WTC11 (cell line): Measurements from ENCODE around the gene NELL1. TPM values are rescaled to one million over a fixed set of nuclear protein-coding genes. Genes with fewer than 3 reads are reported as not detected.

Experiments used
- ATAC-seq: fragments of 200-7000 bp; cut with Tn5 transposase; 2 replicates; pipeline ENCODE4 v1.10.0; 2021; ENCODE audit warnings: mild to moderate bottlenecking, moderate library complexity
- CTCF ChIA-PET: fragments of 300-600 bp; sonication (Branson Sonifier 250); formaldehyde crosslinking; loops from one replicate; lab custom pipeline; 2021; ENCODE audit warnings: antibody characterized with exemption; lab: Charles Lee
- POLR2A ChIA-PET: fragments of 350-600 bp; sonication (Branson Sonifier 250); formaldehyde crosslinking; loops from one replicate; lab custom pipeline; 2021; ENCODE audit warnings: antibody characterized with exemption; lab: Charles Lee
- DNase-seq: peaks from one replicate; pipeline ENCODE4 v3.0.0; 2021; ENCODE audit warnings: low spot score
- H3K27ac Mint-ChIP-seq: 2 replicates; pipeline ENCODE4 v1.8.0; 2021; ENCODE audit warnings: mixed read lengths
- H3K27me3 Mint-ChIP-seq: 2 replicates; pipeline ENCODE4 v1.8.0; 2021; ENCODE audit warnings: low read depth, mild to moderate bottlenecking, moderate library complexity, mixed read lengths
- H3K36me3 Mint-ChIP-seq: 2 replicates; pipeline ENCODE4 v1.8.0; 2021; ENCODE audit warnings: mixed read lengths
- H3K4me1 Mint-ChIP-seq: 2 replicates; pipeline ENCODE4 v1.8.0; 2022; ENCODE audit warnings: mixed read lengths
- H3K4me3 Mint-ChIP-seq: 2 replicates; pipeline ENCODE4 v1.8.0; 2021; ENCODE audit warnings: mild to moderate bottlenecking, moderate library complexity, mixed read lengths
- H3K9me3 Mint-ChIP-seq: 2 replicates; pipeline ENCODE4 v1.8.0; 2021; ENCODE audit warnings: mixed read lengths
- ATF6 ChIP-seq: sonication (generic); formaldehyde crosslinking; IDR thresholded peaks from 2 replicates; pipeline ENCODE4 v1.8.1; 2023; ENCODE audit warnings: mild to moderate bottlenecking, missing genetic modification reagents
- CREM ChIP-seq: sonication (generic); formaldehyde crosslinking; IDR thresholded peaks from 2 replicates; pipeline ENCODE4 v1.8.1; 2022; ENCODE audit warnings: mild to moderate bottlenecking, missing genetic modification reagents, moderate library complexity
- E2F1 ChIP-seq: sonication (generic); formaldehyde crosslinking; IDR thresholded peaks from 2 replicates; pipeline ENCODE4 v1.8.0; 2022; ENCODE audit warnings: mild to moderate bottlenecking, missing genetic modification reagents
- ESRRA ChIP-seq: sonication (generic); formaldehyde crosslinking; IDR thresholded peaks from 2 replicates; pipeline ENCODE4 v1.8.1; 2022; ENCODE audit warnings: mild to moderate bottlenecking, missing genetic modification reagents, borderline replicate concordance
- FOXJ3 ChIP-seq: sonication (generic); formaldehyde crosslinking; IDR thresholded peaks from 2 replicates; pipeline ENCODE4 v1.9.0; 2021; ENCODE audit warnings: missing genetic modification reagents, mild to moderate bottlenecking, borderline replicate concordance
- IRF2 ChIP-seq: sonication (generic); formaldehyde crosslinking; IDR thresholded peaks from 2 replicates; pipeline ENCODE4 v1.8.0; 2022; ENCODE audit warnings: low read depth, missing genetic modification reagents, borderline replicate concordance
- KAT7 ChIP-seq: sonication (generic); formaldehyde crosslinking; IDR thresholded peaks from 2 replicates; pipeline ENCODE4 v1.8.1; 2023; ENCODE audit warnings: missing genetic modification reagents, mild to moderate bottlenecking, borderline replicate concordance
- MLX ChIP-seq: sonication (generic); formaldehyde crosslinking; IDR thresholded peaks from 2 replicates; pipeline ENCODE4 v1.8.1; 2023; ENCODE audit warnings: mild to moderate bottlenecking, missing genetic modification reagents, moderate library complexity
- MYBL2 ChIP-seq: sonication (generic); formaldehyde crosslinking; IDR thresholded peaks from 2 replicates; pipeline ENCODE4 v1.8.1; 2023; ENCODE audit warnings: mild to moderate bottlenecking, moderate library complexity, missing genetic modification reagents
- NR2C2 ChIP-seq: sonication (generic); formaldehyde crosslinking; IDR thresholded peaks from 2 replicates; pipeline ENCODE4 v1.8.0; 2022; ENCODE audit warnings: mild to moderate bottlenecking, missing genetic modification reagents
- NR3C1 ChIP-seq: sonication (generic); formaldehyde crosslinking; conservative IDR thresholded peaks from 2 replicates; pipeline ENCODE4 v1.8.1; 2023; ENCODE audit warnings: low read depth, mild to moderate bottlenecking, missing genetic modification reagents
- RELA ChIP-seq: sonication (generic); formaldehyde crosslinking; IDR thresholded peaks from 2 replicates; pipeline ENCODE4 v1.8.1; 2022; ENCODE audit warnings: missing genetic modification reagents, mild to moderate bottlenecking, borderline replicate concordance
- RORB ChIP-seq: fragments of 250-450 bp; sonication (Bioruptor Pico); IDR thresholded peaks from 2 replicates; pipeline ENCODE4 v1.9.0; 2021; ENCODE audit warnings: mild to moderate bottlenecking
- SP1 ChIP-seq: sonication (generic); formaldehyde crosslinking; conservative IDR thresholded peaks from 2 replicates; pipeline ENCODE4 v1.8.1; 2022; ENCODE audit warnings: missing genetic modification reagents
- ZNF138 ChIP-seq: sonication (generic); formaldehyde crosslinking; conservative IDR thresholded peaks from 2 replicates; pipeline ENCODE4 v1.8.1; 2022; ENCODE audit warnings: mild to moderate bottlenecking, moderate library complexity, missing genetic modification reagents
- ZNF396 ChIP-seq: fragments of 250-450 bp; sonication (Bioruptor Pico); IDR thresholded peaks from 2 replicates; pipeline ENCODE4 v1.8.0; 2021; ENCODE audit warnings: mild to moderate bottlenecking, moderate library complexity, borderline replicate concordance
- ZNF416 ChIP-seq: fragments of 250-450 bp; sonication (Bioruptor Pico); IDR thresholded peaks from 2 replicates; pipeline ENCODE4 v1.9.0; 2021; ENCODE audit warnings: mild to moderate bottlenecking, inconsistent platforms
- ZNF425 ChIP-seq: fragments of 250-450 bp; sonication (Bioruptor Pico); conservative IDR thresholded peaks from 2 replicates; pipeline ENCODE4 v1.9.0; 2021; ENCODE audit warnings: mild to moderate bottlenecking
- total RNA-seq: library from RNA; stranded (reverse); gene quantifications from 3 replicates; pipeline ENCODE4 v1.2.3, GENCODE V29; 2021
- TF ChIP-seq, protein P1 (sequence below): fragments of 200-600 bp; IDR thresholded peaks from 2 replicates; pipeline ENCODE4 v1.8.0; 2022; ENCODE audit warnings: antibody characterized with exemption
- TF ChIP-seq, protein P2 (sequence below): sonication (generic); formaldehyde crosslinking; IDR thresholded peaks from 2 replicates; pipeline ENCODE4 v1.8.1; 2023; ENCODE audit warnings: mild to moderate bottlenecking, moderate library complexity, missing genetic modification reagents

Gene NELL1
- total RNA-seq, 1 experiment from 2014 or later = 1.8 TPM

GRCh38 chr11:20770414-20770946 lies 101.1 kb downstream of the NELL1 start:
- peaks cover 8% of the 10 kb centered on the region; the same call in 1 of the 2 replicates for H3K9me3 Mint-ChIP-seq
- peaks cover 4% of the 10 kb centered on the region; the same call in 1 of the 2 replicates for H3K4me1 Mint-ChIP-seq
- H3K36me3 Mint-ChIP-seq = no peaks in the 10 kb centered on the region
- no peak for TF ChIP-seq ATF6 (CRISPR knock-in tag)
- CTCF ChIA-PET = interaction anchor here (0.6 to 1.9 kb wide), 3 partner anchors 16 to 194 kb away, joined by 5 to 15 read pairs (median 6); no protein-coding TSS in a partner anchor
- no peaks in the 10 kb centered on the region for H3K27me3 Mint-ChIP-seq
- POLR2A ChIA-PET = interaction anchor here (0.5 kb wide), 1 partner anchor 15 kb away, joined by 4 read pairs; no protein-coding TSS in a partner anchor
- H3K27ac Mint-ChIP-seq = no peak overlapping the region
- no peak overlapping the region for H3K4me3 Mint-ChIP-seq
- ATAC-seq (no peak), DNase-seq (no peak)

DNA sequence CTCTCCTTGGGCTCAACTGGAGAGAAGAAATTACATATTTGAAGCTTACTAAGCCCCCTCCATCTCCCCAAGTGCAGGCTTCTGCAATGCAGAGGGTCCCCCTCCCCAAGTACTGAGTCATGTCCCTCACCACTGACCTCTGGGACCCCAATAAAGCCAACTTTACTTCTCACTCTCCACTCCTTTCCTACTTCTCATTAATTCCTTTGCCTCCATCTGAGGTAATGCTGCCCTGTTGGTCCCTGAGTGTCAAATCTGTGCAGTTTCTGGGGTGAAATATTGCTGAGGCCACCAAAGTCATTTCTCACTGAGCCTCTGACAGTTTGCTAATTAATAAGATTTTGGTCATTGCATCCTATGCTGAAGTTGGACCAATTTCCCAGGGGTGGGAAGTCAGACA lies 101.6 kb downstream of the NELL1 start:
- CTCF ChIA-PET = interaction anchor here (0.6 to 1.5 kb wide), 3 partner anchors 16 to 193 kb away, joined by 4 to 15 read pairs (median 6); no protein-coding TSS in a partner anchor
- no peak for ATAC-seq

GRCh38 chr11:20771681-20772080 lies 102.3 kb downstream of the NELL1 start:
- no peak for ATAC-seq
- DNase-seq = no peak
- ChIA-PET POLR2A (no interaction called here), CTCF (interaction anchor here (1.0 kb wide), 1 partner anchor 16 kb away, joined by 4 read pairs; no protein-coding TSS in a partner anchor)
- Mint-ChIP-seq H3K27me3 (no peaks in the 10 kb centered on the region), H3K4me1 (peaks cover 5% of the 10 kb centered on the region; the same call in 1 of the 2 replicates), H3K36me3 (no peaks in the 10 kb centered on the region), H3K27ac (no peak overlapping the region), H3K4me3 (no peak overlapping the region), H3K9me3 (peaks cover 4% of the 10 kb centered on the region; the same call in 1 of the 2 replicates)
- TF ChIP-seq FOXJ3 (CRISPR knock-in tag) (no peak), RELA (CRISPR knock-in tag) (no peak), RORB (CRISPR knock-in tag) (no peak), NR2C2 (CRISPR knock-in tag) (no peak), MLX (no peak), NR3C1 (CRISPR knock-in tag) (no peak), ZNF425 (CRISPR knock-in tag) (no peak), MYBL2 (CRISPR knock-in tag) (no peak), SP1 (CRISPR knock-in tag) (no peak), IRF2 (CRISPR knock-in tag) (no peak), ESRRA (CRISPR knock-in tag) (no peak), ZNF416 (CRISPR knock-in tag) (no peak), ZNF138 (CRISPR knock-in tag) (no peak), CREM (no peak)
- TF ChIP-seq, protein P1, sequence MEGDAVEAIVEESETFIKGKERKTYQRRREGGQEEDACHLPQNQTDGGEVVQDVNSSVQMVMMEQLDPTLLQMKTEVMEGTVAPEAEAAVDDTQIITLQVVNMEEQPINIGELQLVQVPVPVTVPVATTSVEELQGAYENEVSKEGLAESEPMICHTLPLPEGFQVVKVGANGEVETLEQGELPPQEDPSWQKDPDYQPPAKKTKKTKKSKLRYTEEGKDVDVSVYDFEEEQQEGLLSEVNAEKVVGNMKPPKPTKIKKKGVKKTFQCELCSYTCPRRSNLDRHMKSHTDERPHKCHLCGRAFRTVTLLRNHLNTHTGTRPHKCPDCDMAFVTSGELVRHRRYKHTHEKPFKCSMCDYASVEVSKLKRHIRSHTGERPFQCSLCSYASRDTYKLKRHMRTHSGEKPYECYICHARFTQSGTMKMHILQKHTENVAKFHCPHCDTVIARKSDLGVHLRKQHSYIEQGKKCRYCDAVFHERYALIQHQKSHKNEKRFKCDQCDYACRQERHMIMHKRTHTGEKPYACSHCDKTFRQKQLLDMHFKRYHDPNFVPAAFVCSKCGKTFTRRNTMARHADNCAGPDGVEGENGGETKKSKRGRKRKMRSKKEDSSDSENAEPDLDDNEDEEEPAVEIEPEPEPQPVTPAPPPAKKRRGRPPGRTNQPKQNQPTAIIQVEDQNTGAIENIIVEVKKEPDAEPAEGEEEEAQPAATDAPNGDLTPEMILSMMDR = no peak
- TF ChIP-seq, protein P2, sequence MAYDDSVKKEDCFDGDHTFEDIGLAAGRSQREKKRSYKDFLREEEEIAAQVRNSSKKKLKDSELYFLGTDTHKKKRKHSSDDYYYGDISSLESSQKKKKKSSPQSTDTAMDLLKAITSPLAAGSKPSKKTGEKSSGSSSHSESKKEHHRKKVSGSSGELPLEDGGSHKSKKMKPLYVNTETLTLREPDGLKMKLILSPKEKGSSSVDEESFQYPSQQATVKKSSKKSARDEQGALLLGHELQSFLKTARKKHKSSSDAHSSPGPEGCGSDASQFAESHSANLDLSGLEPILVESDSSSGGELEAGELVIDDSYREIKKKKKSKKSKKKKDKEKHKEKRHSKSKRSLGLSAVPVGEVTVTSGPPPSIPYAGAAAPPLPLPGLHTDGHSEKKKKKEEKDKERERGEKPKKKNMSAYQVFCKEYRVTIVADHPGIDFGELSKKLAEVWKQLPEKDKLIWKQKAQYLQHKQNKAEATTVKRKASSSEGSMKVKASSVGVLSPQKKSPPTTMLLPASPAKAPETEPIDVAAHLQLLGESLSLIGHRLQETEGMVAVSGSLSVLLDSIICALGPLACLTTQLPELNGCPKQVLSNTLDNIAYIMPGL = no peak

More for the DNA sequence above, 101.6 kb downstream of the NELL1 start:
- H3K27ac Mint-ChIP-seq = no peak overlapping the region
- no peak overlapping the region for H3K4me3 Mint-ChIP-seq
- TF ChIP-seq E2F1 (CRISPR knock-in tag) (no peak), NR3C1 (CRISPR knock-in tag) (no peak), KAT7 (no peak), SP1 (CRISPR knock-in tag) (no peak), CREM (no peak), ZNF396 (no peak)
- no peaks in the 10 kb centered on the region for H3K27me3 Mint-ChIP-seq
- DNase-seq = no peak
- peaks cover 6% of the 10 kb centered on the region; the same call in 1 of the 2 replicates for H3K9me3 Mint-ChIP-seq
- no peaks in the 10 kb centered on the region for H3K36me3 Mint-ChIP-seq
- POLR2A ChIA-PET = interaction anchor here (0.5 kb wide), 1 partner anchor 16 kb away, joined by 4 read pairs; no protein-coding TSS in a partner anchor
- H3K4me1 Mint-ChIP-seq = peaks cover 5% of the 10 kb centered on the region; the same call in 1 of the 2 replicates
